GM19328 (cell line): ENCODE data around the gene MDGA2.

Source experiments
- ATAC-seq: cut with Tn5 transposase; IDR thresholded peaks from one replicate; pipeline ENCODE4 v1.9.1; 2021; ENCODE audit warnings: mild to moderate bottlenecking, moderate library complexity; ENCODE audit not compliant: unreplicated experiment

MDGA2 gene

GRCh38 chr14:47490766-47491165 is 184.6 kb downstream of the MDGA2 start:
- ATAC-seq: no peak

DNA sequence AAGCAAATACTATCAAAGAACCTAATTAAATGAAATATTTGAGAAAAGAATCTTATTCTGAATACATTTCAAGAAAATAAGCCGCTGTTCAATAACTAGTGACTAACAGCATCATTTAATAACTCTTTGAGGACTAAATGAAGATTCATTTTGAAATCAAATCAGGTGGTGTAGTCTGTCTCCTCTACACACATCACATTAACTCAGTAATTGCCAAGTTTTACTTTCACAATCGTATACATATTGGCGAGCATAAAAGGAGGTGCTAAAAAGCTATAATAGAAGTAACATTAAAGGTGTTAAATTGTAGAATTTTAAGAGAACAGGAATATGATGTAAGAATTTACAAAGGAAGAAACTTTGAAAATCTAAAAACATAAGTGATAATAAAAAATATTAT is 185.1 kb downstream of the MDGA2 start:
- no peak for ATAC-seq

DNA sequence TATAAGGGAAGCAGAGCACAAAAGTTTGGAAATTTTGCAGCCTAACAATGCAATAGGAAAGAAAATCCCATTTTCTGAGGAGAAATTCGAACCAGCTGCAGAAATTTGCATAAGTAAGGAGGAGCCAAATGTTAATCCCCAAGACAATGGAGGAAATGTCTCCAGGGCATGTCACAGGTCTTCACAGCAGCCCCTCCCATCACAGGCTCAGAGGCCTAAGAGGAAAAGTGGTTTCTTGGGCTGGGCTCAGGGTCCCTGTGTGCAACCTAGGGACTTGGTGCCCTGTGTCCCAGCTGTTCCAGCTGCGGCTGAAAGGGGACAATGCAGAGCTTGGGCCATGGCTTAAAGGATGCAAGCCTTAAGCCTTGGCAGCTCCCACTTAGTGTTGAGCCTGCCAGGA is 190.0 kb downstream of the MDGA2 start:
- ATAC-seq: no peak

DNA sequence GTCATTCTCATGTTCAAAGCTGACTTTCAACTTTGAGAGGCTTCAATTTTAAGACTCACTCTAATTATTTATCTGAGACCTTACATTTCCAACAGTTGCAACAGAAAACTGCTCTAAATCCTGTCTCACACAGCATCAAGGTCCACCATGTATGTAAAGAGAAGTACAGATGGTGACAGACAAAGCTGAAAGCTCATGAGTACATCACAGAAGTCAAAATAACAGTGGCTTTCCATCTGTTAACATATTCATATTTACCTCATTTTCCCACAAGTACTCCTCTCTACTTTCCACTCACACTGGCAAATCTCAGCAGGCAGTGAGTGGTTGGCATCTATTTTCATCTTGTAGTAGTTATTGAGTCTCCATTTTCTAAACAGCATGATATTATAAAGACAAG is 192.0 kb downstream of the MDGA2 start:
- no peak for ATAC-seq

DNA sequence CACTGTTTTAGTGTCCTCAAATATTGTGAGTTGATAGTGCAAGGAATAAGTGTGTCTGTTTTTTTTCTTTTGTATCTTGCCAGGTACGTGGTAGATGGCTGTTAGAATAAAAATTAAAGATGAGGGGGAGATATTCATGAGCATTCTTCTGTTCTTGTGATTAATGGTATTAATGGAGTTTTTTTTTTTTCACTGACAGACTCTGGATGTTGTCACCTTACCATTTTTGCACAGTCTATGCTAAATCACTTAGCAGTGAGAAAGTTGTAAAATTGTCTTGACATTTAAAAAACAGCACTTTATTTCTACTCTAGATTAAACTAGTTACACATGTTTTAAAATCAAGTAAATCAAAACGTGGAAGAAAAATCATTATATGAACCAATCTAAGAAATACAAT is 204.3 kb downstream of the MDGA2 start:
- ATAC-seq: no peak

GRCh38 chr14:47466916-47467315 is 208.5 kb downstream of the MDGA2 start:
- no peak for ATAC-seq

GRCh38 chr14:47454025-47454424 is 221.4 kb downstream of the MDGA2 start:
- ATAC-seq: no peak

- no peak for ATAC-seq
Measured at GRCh38 chr14:47447076-47447475, 228.3 kb downstream of the MDGA2 start.

DNA sequence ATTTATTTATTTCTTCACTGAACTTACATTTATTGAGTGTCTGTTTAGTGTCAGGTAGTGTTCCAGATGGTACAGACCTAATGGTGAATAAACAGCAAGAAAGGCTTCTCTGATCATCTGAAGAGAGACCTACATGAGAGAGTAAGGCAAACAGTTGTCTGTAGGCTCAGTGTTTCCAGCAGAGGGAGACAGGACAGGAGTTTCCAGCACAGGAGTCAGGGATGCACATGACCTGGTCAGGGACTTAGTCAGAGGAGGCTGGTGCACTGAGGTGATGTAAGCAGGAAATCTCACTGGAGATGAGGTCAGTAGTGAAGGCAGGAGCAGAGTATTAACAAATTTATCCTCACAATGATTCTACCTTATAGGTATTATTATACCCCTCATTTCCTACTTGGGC is 233.2 kb downstream of the MDGA2 start:
- ATAC-seq: no peak

DNA sequence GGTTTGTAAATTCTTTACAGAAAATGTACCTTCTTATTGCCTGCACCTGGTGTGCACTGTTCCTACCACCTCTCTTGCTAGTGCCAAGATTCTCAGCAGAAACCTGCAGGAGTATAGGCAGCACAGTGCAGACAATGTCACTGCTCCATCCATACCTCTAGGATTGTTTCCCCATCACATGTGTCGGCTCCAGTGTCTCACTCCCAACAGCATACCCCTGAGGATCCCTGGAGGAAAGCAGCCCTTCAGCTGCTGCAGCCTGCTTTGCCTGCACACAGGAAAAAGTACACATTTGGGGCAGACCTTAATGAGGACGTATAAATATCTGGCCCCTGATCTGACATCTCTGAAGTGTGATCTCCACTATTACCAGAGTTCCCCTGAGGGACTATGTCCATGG is 235.5 kb downstream of the MDGA2 start:
- ATAC-seq: no peak

- no peak for ATAC-seq
Measured at GRCh38 chr14:47438650-47439140, 236.7 kb downstream of the MDGA2 start.

DNA sequence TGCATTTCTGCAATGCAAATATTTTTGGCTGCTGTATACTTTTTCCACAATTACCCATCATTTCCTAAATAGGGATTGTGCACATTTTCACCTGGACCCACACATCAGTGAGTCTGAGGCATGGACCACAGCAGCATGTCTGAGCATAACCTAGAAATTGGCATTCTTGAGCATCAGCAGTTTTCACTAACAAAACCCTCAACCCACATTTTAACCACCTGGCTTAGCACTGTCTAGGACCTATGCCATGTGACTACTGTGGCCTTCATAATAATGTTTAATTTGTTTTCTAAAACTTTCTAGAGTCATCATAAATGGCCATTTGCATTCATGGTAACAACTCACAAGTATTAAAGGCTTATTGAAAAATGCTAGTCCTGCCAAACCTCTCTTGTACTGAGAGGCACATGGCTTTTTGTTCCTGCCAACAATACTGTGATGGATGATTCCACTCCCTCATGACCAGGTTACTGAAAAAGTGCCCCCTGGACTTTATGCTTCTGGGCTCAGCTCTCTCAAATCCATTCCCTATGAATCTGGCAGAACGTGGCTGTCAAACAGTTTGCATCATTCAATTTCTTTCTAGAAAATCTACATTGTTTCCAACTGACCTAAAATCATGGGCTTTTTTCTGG is 240.0 kb downstream of the MDGA2 start:
- ATAC-seq: no peak

- ATAC-seq: no peak
Measured at GRCh38 chr14:47427629-47428028, 247.8 kb downstream of the MDGA2 start.

DNA sequence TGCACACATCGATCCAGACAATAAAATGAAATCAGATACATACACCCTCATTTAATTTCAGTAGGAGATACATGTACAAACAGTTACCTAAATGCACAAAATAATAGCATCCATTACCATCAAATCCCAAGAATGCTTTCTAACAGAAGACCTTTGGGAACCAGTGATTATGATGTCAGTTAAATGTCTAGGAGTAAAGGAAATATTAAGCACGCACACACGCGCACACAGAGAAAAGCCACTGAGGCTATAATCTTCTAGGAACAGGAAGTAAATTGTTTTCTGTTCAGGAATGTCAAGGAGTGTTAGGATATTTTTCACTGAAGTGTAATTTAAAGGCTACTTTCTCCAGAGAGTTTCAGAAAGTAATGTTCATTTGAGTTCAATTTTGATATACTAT is 250.1 kb downstream of the MDGA2 start:
- no peak for ATAC-seq

DNA sequence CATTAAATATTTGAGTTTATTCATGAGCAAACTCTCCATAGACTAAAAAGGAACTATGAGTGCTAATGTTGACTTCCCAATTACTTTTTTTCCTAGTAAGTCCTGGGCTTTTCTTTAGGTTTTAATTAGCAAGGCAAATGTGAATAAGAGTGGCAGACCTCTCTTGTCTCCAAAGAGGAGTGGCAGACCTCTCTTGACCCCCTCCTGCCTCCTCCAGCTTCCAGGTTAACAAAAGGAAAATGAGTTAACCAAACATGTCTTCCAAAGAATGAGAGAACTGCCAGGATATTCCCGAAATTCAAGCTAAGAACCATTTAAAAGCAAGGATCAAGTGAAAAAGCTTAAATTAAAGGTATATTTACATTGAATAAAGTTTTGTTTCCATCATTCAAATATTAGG is 253.2 kb downstream of the MDGA2 start:
- ATAC-seq: no peak

DNA sequence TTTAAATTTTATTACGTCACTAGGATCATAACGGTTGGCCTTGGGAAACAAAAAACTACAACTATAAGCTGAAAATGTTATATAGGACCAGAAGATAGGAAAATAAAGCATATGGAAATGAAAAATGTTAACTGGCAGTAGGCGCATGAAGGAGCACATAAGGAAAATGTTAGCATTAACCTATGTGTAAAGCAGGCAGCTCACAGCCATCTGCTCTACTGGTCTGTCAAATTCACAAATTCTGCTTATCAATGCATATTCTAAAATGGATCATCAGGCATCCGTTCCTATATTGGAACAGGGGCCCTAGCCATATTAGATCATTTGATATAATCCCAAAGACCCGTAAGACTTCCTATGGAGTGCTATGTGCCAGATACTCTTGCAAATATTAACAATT is 263.9 kb downstream of the MDGA2 start:
- ATAC-seq: no peak

GRCh38 chr14:47392326-47392725 is 283.1 kb downstream of the MDGA2 start:
- no peak for ATAC-seq

DNA sequence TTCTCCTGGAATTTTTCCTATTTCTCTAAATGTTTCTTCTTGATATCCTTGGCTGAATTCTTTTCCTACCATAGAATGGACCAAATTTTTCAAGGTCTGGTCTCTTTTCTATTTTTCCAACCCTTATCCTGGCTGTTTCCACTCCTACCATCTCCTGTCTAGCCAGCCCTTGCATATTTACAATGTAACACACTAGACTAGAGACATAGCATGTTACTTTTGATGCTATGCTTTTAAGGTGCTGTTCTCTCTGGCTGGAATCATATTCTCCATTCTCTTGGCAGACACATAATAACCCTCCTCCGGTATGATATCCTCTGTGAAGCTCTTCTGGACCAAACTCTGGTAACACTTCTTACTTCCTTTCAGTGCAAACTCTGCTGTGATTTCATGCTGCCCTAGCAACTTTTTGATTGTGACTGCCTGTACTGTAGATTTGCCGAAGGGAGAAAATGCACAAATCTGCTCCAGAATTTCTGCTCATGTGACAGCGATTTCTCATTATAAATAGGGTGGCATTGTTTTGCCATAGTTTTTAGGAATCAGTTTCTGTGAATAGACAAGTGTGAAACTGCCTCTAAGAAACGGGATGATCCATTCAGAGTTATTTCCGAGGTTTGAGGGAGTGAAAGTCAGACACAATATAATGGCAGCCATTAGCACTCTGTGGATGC is 284.4 kb downstream of the MDGA2 start:
- no peak for ATAC-seq

DNA sequence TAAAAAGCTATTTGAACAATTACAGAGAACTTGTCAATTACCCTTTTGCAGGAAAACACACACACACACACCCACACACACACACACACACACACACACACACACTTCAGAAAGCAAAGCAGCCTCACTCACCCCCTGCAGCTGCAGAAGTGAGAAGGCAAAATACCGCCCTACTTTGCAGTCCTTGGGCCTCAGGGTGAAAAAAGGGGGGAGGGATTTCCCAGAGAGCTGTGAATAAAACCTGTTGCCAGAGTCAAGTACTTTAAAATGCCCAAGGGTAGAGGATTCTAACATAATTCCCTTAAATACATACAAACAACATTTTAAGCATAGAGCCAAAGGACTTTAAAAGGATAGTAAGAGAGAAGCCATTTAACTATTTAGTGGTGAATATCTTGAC is 285.9 kb downstream of the MDGA2 start:
- ATAC-seq: no peak

DNA sequence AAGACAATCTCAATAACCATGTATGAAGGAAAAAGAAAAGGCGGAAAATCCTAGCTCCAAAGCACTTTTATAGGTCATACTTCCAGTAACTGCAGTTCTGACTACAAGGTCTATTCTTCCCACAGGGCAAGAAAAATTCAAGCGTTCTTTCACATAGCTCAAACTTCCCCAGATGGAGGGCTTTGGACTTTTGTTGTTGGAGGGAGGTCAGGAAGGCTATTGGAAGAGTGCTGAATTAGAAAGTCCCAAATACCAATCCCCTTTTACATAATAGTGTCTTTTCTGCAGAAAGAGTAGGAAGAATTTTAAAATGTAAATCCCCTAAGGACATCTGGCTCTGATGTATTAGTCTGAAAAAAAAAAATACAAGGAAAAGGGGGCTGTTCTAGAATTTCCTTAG is 309.4 kb downstream of the MDGA2 start:
- no peak for ATAC-seq

DNA sequence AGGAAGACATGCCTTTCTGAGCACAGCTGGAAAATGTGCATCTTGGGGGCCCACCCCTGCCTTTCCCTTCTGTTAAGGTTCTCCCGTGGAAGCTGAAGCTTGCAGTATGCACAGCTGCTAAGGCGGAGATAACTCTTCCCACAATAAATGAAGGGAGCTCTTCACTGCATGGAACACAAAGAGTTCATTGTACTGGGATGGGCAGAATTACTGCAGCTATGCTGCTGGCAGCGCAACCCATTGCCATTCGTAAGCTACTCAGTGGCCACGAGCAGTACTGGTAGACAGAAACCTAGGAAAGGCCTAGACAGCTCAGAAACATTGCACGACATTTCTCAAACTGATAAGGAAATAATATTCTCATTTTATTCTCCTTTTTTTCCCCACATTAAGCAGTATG is 310.2 kb downstream of the MDGA2 start:
- ATAC-seq: no peak

- no peak for ATAC-seq
Measured at GRCh38 chr14:47353186-47353585, 322.2 kb downstream of the MDGA2 start.

DNA sequence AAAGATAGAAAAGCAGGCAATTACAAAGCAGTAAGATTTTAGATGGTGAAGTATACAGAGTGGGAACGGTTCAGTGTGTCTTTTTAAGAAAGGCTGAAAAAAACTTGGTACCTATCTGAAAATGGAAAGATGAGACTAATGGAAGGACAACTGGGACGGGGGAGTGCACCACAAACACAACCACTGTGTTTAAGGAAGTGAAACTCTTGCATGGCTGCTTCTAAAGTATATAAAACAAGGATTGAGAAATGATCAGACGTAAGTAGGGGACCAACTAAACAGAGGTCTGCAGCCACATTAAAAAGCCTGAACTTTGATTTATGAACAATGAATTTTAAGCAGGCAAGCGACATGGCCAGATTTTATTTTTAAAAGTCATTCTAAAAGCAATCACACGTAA is 328.6 kb downstream of the MDGA2 start:
- ATAC-seq: no peak
